Right lobe of liver (tissue), 4 donors: ENCODE measurements around the gene RBBP5.

Experiments used
- CTCF ChIP-seq, 4 donors: fragments of 200-600 bp in 3 of 4; fragments of 450-650 bp in 1 of 4; IDR thresholded peaks; one replicate each; pipeline versions ENCODE4 v1.5.1 to v1.8.0; 2016 to 2022; ENCODE audit warnings: antibody characterized with exemption in 4 of 4, mild to moderate bottlenecking in 2 of 4
- POLR2A ChIP-seq: fragments of 450-650 bp; IDR thresholded peaks from one replicate; pipeline ENCODE4 v1.6.1; 2017; ENCODE audit warnings: antibody characterized with exemption, mild to moderate bottlenecking
- donor health status: DM: no; HTN: no; CAD: no.
- donor health status: DM: no; HTN: no; CAD: no.
- donor health status: DM: no; HTN: yes; CAD: no.

GRCh38 chr1:205109711-205110110 is 12.1 kb downstream of the RBBP5 start:
- TF ChIP-seq CTCF (IDR thresholded peaks at IDR 0.05) = no peak
- TF ChIP-seq POLR2A = no peak
